Liver (tissue), 9 donors: ENCODE data around the gene HLCS. TPM values are rescaled to one million over a fixed set of nuclear protein-coding genes. Genes with fewer than 3 reads are reported as not detected.

Source experiments
- DNase-seq: peaks from one replicate; pipeline ENCODE4 v3.0.0-alpha.2; 2017; ENCODE audit warnings: low spot score
- H3K27ac ChIP-seq, 2 donors: one replicate each; pipeline ENCODE4 v1.7.0; 2013; ENCODE audit warnings: inconsistent platforms in 2 of 2, low read length in 2 of 2, control low read depth in 1 of 2, low read depth in 1 of 2, mild to moderate bottlenecking in 1 of 2
- H3K27me3 ChIP-seq, 4 donors: one replicate each; pipeline versions ENCODE4 v1.6.1 to v1.7.0; 2013; ENCODE audit warnings: low read length in 3 of 4, inconsistent platforms in 1 of 4, mild to moderate bottlenecking in 1 of 4, moderate library complexity in 1 of 4; ENCODE audit not compliant: control insufficient read depth in 4 of 4, insufficient read depth in 4 of 4
- H3K36me3 ChIP-seq, 4 donors: one replicate each; pipeline versions ENCODE4 v1.6.1 to v1.7.0; 2013; ENCODE audit warnings: low read length in 3 of 4, mild to moderate bottlenecking in 3 of 4, low read depth in 1 of 4, moderate library complexity in 1 of 4; ENCODE audit not compliant: control insufficient read depth in 4 of 4, insufficient read depth in 3 of 4
- H3K4me1 ChIP-seq, 4 donors: one replicate each; pipeline versions ENCODE4 v1.6.1 to v1.7.0; 2013; ENCODE audit warnings: low read length in 3 of 4, mild to moderate bottlenecking in 3 of 4, moderate library complexity in 1 of 4; ENCODE audit not compliant: control insufficient read depth in 4 of 4, insufficient read depth in 4 of 4
- H3K4me3 ChIP-seq, 3 donors: one replicate each; pipeline versions ENCODE4 v1.6.1 to v1.7.0; 2013; ENCODE audit warnings: low read length in 3 of 3, control low read depth in 1 of 3, low read depth in 1 of 3, mild to moderate bottlenecking in 1 of 3
- H3K9ac ChIP-seq, 2 donors: one replicate each; pipeline ENCODE4 v1.7.0; 2013; ENCODE audit warnings: low read length in 2 of 2, mild to moderate bottlenecking in 2 of 2, moderate library complexity in 2 of 2, control low read depth in 1 of 2, low read depth in 1 of 2
- H3K9me3 ChIP-seq, 4 donors: one replicate each; pipeline versions ENCODE4 v1.6.1 to v1.7.0; 2013; ENCODE audit warnings: low read length in 3 of 4; ENCODE audit not compliant: control insufficient read depth in 4 of 4
- EGR1 ChIP-seq, 2 donors: IDR thresholded peaks; 2 replicates each; pipeline ENCODE4 v1.6.1; 2016 to 2018; ENCODE audit warnings: antibody characterized with exemption in 2 of 2, low read depth in 2 of 2
- FOXA1 ChIP-seq: IDR thresholded peaks from 2 replicates; pipeline ENCODE4 v1.6.1; 2016; ENCODE audit warnings: antibody characterized with exemption
- FOXA2 ChIP-seq: IDR thresholded peaks from 2 replicates; pipeline ENCODE4 v1.6.1; 2016; ENCODE audit warnings: antibody characterized with exemption
- GABPA ChIP-seq, 2 donors: IDR thresholded peaks in 1 of 2; conservative IDR thresholded peaks in 1 of 2; 2 replicates each; pipeline ENCODE4 v1.6.1; 2016; ENCODE audit warnings: antibody characterized with exemption in 2 of 2, mild to moderate bottlenecking in 1 of 2, moderate library complexity in 1 of 2
- HNF4A ChIP-seq, 2 donors: conservative IDR thresholded peaks; 2 replicates each; pipeline ENCODE4 v1.6.1; 2016; ENCODE audit warnings: antibody characterized with exemption in 2 of 2, mild to moderate bottlenecking in 2 of 2
- HNF4G ChIP-seq: IDR thresholded peaks from 2 replicates; pipeline ENCODE4 v1.6.1; 2016; ENCODE audit warnings: antibody characterized with exemption
- JUND ChIP-seq, 2 donors: IDR thresholded peaks; 2 replicates each; pipeline ENCODE4 v1.6.1; 2016; ENCODE audit warnings: antibody characterized with exemption in 2 of 2
- NR2F2 ChIP-seq: IDR thresholded peaks from 2 replicates; pipeline ENCODE4 v1.6.1; 2016; ENCODE audit warnings: antibody characterized with exemption
- RAD21 ChIP-seq, 2 donors: IDR thresholded peaks; 2 replicates each; pipeline ENCODE4 v1.6.1; 2016; ENCODE audit warnings: antibody characterized with exemption in 2 of 2, mild to moderate bottlenecking in 2 of 2
- RXRA ChIP-seq, 2 donors: IDR thresholded peaks; 2 replicates each; pipeline ENCODE4 v1.6.1; 2017 to 2018; ENCODE audit warnings: antibody characterized with exemption in 2 of 2, mild to moderate bottlenecking in 1 of 2
- SP1 ChIP-seq: IDR thresholded peaks from 2 replicates; pipeline ENCODE4 v1.6.1; 2018; ENCODE audit warnings: antibody characterized with exemption, mild to moderate bottlenecking
- TAF1 ChIP-seq: conservative IDR thresholded peaks from 2 replicates; pipeline ENCODE4 v1.6.1; 2016; ENCODE audit warnings: antibody characterized with exemption, mild to moderate bottlenecking
- YY1 ChIP-seq: IDR thresholded peaks from 2 replicates; pipeline ENCODE4 v1.6.1; 2016; ENCODE audit warnings: antibody characterized with exemption, mild to moderate bottlenecking
- WGBS: extraction: QIAGEN DNeasy Blood & Tissue Kit; methylation state at CpG from one replicate; pipeline ENCODE4 v1.1.7; 2013; 5-methylcytosine and 5-hydroxymethylcytosine counted together
- polyA plus RNA-seq, 2 donors: library from polyadenylated mRNA; stranded (reverse) in 1 of 2; unstranded in 1 of 2; fragments of 200-250 nt in 1 of 2; fragments of >200 nt in 1 of 2; fragmentation: Nextera tagmentation in 1 of 2; extraction: Ambion mirVana in 1 of 2; gene quantifications; one replicate each; pipeline versions ENCODE4 v1.2.1 to v1.2.3, GENCODE V29; 2013 to 2015
- total RNA-seq, 2 donors: library from RNA; depleted of rRNA; stranded (reverse); fragments of >200 nt; gene quantifications; one replicate each; pipeline ENCODE4 v1.2.3, GENCODE V29; 2014
- TF ChIP-seq, protein P1 (sequence below): IDR thresholded peaks from 2 replicates; pipeline ENCODE4 v1.6.1; 2016; ENCODE audit warnings: antibody characterized with exemption
- TF ChIP-seq, protein P2 (sequence below): fragments of 150-350 bp; IDR thresholded peaks from 2 replicates; pipeline ENCODE4 v1.5.1; 2017; ENCODE audit warnings: improper control_type of control experiment, low read depth, low read length; ENCODE audit not compliant: missing input control
- TF ChIP-seq, protein P3 (sequence below): IDR thresholded peaks from 2 replicates; pipeline ENCODE4 v1.6.1; 2016; ENCODE audit warnings: antibody characterized with exemption
- TF ChIP-seq, protein P4 (sequence below): IDR thresholded peaks from 2 replicates; pipeline ENCODE4 v1.6.1; 2016; ENCODE audit warnings: antibody characterized with exemption, mild to moderate bottlenecking
- TF ChIP-seq, protein P5 (sequence below): IDR thresholded peaks from 2 replicates; pipeline ENCODE4 v1.6.1; 2016; ENCODE audit warnings: antibody characterized with exemption
- donor health status: healthy.
- donor health status: healthy.
- donor health status: healthy.
- donor health status: healthy.
- donor health status: healthy.

Gene HLCS
- total and polyA plus RNA-seq, 4 donors = 6.6 to 22.5 (median 8.3) TPM

DNA sequence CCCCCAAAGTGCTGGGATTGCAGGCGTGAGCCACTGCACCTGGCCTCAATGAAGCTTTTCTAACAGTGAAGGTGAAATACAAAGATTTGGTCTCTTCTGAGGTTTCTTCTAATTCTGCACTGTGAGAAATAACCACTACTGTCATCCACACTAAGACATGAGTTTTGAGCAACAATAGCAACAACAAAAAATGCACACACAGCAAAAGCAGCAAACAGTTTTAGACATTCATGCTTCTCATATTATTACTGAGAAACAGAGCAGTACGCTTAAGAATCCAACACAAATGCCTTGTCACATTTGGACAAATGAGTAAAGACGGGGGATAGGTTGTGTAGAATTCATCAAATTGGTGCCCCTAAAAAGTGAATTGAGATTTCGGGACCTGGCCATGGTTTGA lies 151.2 kb downstream of the HLCS start:
- Histone ChIP-seq H3K9me3 (no peaks in the 10 kb centered on the region), H3K4me1 (no peaks in the 10 kb centered on the region), H3K36me3 (peaks cover 0 to 1% (median 0%) of the 10 kb centered on the region in 4 donors), H3K27ac (no peak overlapping the region), H3K4me3 (no peak overlapping the region), H3K27me3 (no peaks in the 10 kb centered on the region), H3K9ac (no peak overlapping the region)
- TF ChIP-seq FOXA1 (no peak), FOXA2 (no peak), HNF4A (conservative IDR thresholded peaks at IDR 0.05) (no peak), HNF4G (no peak), EGR1 (IDR thresholded peaks at IDR 0.05; ENCODE audit: low read depth in 2 of 2) (no peak), RAD21 (IDR thresholded peaks at IDR 0.05) (no peak), TAF1 (no peak), SP1 (no peak), RXRA (IDR thresholded peaks at IDR 0.05) (no peak), YY1 (no peak)
- TF ChIP-seq, protein P1, sequence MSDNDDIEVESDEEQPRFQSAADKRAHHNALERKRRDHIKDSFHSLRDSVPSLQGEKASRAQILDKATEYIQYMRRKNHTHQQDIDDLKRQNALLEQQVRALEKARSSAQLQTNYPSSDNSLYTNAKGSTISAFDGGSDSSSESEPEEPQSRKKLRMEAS = no peak
- TF ChIP-seq, protein P2, sequence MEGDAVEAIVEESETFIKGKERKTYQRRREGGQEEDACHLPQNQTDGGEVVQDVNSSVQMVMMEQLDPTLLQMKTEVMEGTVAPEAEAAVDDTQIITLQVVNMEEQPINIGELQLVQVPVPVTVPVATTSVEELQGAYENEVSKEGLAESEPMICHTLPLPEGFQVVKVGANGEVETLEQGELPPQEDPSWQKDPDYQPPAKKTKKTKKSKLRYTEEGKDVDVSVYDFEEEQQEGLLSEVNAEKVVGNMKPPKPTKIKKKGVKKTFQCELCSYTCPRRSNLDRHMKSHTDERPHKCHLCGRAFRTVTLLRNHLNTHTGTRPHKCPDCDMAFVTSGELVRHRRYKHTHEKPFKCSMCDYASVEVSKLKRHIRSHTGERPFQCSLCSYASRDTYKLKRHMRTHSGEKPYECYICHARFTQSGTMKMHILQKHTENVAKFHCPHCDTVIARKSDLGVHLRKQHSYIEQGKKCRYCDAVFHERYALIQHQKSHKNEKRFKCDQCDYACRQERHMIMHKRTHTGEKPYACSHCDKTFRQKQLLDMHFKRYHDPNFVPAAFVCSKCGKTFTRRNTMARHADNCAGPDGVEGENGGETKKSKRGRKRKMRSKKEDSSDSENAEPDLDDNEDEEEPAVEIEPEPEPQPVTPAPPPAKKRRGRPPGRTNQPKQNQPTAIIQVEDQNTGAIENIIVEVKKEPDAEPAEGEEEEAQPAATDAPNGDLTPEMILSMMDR = no peak
- TF ChIP-seq, protein P3, sequence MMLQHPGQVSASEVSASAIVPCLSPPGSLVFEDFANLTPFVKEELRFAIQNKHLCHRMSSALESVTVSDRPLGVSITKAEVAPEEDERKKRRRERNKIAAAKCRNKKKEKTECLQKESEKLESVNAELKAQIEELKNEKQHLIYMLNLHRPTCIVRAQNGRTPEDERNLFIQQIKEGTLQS = no peak
- TF ChIP-seq, protein P4, sequence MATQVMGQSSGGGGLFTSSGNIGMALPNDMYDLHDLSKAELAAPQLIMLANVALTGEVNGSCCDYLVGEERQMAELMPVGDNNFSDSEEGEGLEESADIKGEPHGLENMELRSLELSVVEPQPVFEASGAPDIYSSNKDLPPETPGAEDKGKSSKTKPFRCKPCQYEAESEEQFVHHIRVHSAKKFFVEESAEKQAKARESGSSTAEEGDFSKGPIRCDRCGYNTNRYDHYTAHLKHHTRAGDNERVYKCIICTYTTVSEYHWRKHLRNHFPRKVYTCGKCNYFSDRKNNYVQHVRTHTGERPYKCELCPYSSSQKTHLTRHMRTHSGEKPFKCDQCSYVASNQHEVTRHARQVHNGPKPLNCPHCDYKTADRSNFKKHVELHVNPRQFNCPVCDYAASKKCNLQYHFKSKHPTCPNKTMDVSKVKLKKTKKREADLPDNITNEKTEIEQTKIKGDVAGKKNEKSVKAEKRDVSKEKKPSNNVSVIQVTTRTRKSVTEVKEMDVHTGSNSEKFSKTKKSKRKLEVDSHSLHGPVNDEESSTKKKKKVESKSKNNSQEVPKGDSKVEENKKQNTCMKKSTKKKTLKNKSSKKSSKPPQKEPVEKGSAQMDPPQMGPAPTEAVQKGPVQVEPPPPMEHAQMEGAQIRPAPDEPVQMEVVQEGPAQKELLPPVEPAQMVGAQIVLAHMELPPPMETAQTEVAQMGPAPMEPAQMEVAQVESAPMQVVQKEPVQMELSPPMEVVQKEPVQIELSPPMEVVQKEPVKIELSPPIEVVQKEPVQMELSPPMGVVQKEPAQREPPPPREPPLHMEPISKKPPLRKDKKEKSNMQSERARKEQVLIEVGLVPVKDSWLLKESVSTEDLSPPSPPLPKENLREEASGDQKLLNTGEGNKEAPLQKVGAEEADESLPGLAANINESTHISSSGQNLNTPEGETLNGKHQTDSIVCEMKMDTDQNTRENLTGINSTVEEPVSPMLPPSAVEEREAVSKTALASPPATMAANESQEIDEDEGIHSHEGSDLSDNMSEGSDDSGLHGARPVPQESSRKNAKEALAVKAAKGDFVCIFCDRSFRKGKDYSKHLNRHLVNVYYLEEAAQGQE = no peak
- 98% methylated on average over 4 of the region's 4 CpGs for WGBS
- DNase-seq = no peak

DNA sequence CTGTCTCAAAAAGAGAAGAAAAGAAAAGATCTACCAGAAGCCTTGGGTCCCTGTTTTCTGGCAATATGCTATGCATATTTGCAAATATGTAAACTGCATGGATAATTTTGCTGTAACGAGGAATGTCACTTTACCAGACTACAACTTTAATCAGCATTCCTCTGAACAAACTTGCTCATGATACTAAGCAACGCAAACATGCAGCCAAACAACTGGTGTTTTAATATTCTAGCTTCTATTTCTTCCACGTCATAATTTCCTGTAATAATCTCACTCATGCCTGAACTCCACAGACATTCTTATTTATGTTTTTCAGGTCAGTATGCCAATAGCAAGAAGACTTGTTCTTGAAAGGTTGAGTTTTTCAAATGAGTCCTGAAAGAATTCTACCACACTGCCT lies 153.4 kb downstream of the HLCS start:
- no peak overlapping the region for H3K9ac ChIP-seq
- no peak overlapping the region for H3K27ac ChIP-seq
- no peak for DNase-seq
- no peaks in the 10 kb centered on the region for H3K27me3 ChIP-seq
- H3K4me1 ChIP-seq = no peaks in the 10 kb centered on the region
- no peak overlapping the region for H3K4me3 ChIP-seq
- 85% methylated on average over 3 of the region's 3 CpGs for WGBS
- no peaks in the 10 kb centered on the region for H3K9me3 ChIP-seq
- H3K36me3 ChIP-seq = peaks cover 0 to 1% (median 0%) of the 10 kb centered on the region in 4 donors
- TF ChIP-seq RAD21 (IDR thresholded peaks at IDR 0.05) (no peak), HNF4G (no peak), EGR1 (IDR thresholded peaks at IDR 0.05; ENCODE audit: low read depth in 2 of 2) (no peak), FOXA2 (no peak), GABPA (IDR thresholded peaks at IDR 0.05 in 1 of 2, conservative IDR thresholded peaks at IDR 0.05 in 1 of 2) (no peak), TAF1 (no peak), YY1 (no peak), JUND (IDR thresholded peaks at IDR 0.05) (no peak), RXRA (IDR thresholded peaks at IDR 0.05) (no peak), SP1 (no peak), NR2F2 (no peak), FOXA1 (no peak), HNF4A (conservative IDR thresholded peaks at IDR 0.05) (no peak)
- TF ChIP-seq, protein P3 = no peak
- TF ChIP-seq, protein P5, sequence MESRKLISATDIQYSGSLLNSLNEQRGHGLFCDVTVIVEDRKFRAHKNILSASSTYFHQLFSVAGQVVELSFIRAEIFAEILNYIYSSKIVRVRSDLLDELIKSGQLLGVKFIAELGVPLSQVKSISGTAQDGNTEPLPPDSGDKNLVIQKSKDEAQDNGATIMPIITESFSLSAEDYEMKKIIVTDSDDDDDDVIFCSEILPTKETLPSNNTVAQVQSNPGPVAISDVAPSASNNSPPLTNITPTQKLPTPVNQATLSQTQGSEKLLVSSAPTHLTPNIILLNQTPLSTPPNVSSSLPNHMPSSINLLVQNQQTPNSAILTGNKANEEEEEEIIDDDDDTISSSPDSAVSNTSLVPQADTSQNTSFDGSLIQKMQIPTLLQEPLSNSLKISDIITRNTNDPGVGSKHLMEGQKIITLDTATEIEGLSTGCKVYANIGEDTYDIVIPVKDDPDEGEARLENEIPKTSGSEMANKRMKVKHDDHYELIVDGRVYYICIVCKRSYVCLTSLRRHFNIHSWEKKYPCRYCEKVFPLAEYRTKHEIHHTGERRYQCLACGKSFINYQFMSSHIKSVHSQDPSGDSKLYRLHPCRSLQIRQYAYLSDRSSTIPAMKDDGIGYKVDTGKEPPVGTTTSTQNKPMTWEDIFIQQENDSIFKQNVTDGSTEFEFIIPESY = no peak
- TF ChIP-seq, protein P4 = no peak
